Measurements from ENCODE around the gene PCSK6.

DNA sequence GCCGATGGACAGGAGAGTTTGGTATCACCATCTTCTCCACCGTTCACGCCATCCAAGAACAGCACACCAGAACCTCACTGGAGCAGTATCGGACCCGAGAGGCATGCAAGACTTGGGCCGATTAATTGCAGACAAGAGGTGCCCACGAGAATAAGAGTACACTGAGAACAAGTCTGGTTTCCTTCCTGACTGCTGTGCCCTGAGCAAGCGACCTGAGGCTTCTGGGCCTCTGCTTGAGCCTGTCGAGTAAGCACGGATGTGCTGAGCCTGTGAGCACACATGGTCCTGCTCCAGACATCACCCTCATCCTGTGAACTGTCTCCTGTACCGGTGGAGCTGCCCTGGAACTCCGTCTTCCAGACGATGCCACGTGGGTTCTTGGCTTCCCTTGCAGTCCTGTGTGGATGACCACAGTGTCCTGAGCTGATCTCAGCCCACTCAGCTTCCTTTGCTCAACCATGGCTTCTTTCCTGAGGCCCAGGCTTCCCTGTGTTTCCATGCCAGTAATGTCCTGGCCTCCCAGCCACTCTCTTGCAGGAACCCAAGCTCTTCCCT is 160.1 kb downstream of the PCSK6 start:
- TF ChIP-seq POLR2A (IDR thresholded peaks at IDR 0.05): no peak
- TF ChIP-seq, protein P1, sequence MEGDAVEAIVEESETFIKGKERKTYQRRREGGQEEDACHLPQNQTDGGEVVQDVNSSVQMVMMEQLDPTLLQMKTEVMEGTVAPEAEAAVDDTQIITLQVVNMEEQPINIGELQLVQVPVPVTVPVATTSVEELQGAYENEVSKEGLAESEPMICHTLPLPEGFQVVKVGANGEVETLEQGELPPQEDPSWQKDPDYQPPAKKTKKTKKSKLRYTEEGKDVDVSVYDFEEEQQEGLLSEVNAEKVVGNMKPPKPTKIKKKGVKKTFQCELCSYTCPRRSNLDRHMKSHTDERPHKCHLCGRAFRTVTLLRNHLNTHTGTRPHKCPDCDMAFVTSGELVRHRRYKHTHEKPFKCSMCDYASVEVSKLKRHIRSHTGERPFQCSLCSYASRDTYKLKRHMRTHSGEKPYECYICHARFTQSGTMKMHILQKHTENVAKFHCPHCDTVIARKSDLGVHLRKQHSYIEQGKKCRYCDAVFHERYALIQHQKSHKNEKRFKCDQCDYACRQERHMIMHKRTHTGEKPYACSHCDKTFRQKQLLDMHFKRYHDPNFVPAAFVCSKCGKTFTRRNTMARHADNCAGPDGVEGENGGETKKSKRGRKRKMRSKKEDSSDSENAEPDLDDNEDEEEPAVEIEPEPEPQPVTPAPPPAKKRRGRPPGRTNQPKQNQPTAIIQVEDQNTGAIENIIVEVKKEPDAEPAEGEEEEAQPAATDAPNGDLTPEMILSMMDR (IDR thresholded peaks at IDR 0.05): no peak
- TF ChIP-seq EP300 (IDR thresholded peaks at IDR 0.05): no peak
- no peak for TF ChIP-seq POLR2AphosphoS5 (IDR thresholded peaks at IDR 0.05)

Data from gastroesophageal sphincter (tissue), 3 donors.